Measurements from ENCODE around the gene VSIR. TPM values are rescaled to one million over a fixed set of nuclear protein-coding genes. Genes with fewer than 3 reads are reported as not detected.
A peak's percentile ranks its signal among the peaks of the same experiment; 100 is the strongest.

VSIR gene
- total RNA-seq, 1 donor from 2014 or later, result 83.9 TPM

DNA sequence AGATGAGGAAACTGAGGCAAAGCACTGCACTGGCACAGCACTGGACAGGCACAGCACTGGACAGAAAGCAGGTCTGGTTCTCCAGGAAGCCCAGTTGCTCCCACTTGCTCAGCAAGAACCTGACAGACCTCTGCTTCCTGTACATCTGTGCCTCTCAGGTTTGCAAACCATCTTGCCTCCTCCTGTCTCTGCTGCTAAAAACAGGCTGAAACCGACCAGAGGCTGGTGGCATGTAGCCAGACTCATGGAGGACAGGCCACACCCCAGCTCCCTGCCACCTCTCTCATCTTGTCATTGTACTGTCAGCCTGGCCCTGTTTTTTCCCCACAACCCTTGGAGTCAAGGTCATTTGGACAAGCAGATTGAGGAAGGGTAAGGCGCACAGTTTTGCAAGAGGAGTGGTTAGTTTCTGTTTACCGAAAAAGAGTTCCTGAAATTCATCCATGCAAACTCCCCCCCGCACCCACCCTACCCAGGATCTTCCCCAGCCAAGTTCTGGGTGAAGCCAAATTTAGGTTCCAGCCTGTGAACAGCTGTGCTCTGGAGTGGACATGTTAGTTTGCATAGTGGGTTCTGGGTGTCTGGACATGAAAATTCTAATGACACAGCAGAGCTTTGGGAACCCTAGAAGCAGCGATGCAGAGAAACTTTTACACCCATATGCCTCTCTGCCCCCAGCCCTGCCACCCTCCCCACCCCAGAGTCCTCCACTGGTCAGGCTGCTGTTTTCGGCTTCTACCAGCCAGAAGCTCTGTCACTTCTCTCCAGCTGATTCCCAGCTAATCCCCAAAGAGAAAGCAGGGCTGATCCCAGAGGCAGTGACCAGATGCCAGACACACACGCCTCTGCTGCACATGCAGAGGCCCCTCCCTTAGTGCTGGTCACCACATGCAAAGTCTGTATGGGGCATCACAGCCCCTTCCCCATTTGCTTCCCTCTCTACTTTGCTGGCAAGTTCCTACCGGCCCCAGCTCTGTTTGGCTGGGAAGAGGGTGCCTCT, 45.3 kb downstream of the VSIR start:
- DNase-seq (ENCODE audit: low spot score), result peak; percentile 88

DNA sequence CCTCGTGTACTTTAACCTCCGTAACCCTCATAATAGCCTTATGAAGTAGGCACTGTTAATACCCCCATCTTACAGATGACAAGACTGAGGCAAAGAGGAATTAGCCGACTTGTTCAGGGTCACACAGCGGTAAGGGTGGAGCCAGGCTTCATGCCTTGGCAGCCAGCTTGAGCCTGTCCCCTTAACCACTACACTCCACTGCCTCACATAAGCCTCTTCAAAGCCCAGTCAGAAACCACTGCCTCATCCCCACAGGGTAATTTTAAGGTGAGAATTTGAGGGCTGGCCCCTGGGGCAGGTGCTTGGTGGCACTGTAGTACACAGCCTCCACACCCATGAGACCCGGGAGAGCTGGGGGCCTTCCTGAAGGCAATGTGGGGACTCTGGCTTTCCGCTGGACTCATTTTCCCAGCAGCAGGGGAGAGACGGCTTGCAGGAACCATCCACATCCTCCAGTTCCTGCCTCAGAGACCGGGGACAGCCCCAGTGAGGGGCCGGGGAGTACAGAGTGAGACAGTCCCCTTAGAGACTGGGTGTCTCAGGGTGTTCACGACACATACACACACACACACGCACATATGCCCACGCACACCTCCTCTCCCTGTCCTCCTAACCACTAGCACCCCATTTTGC, 46.1 kb downstream of the VSIR start:
- DNase-seq (ENCODE audit: low spot score), result no peak

DNA sequence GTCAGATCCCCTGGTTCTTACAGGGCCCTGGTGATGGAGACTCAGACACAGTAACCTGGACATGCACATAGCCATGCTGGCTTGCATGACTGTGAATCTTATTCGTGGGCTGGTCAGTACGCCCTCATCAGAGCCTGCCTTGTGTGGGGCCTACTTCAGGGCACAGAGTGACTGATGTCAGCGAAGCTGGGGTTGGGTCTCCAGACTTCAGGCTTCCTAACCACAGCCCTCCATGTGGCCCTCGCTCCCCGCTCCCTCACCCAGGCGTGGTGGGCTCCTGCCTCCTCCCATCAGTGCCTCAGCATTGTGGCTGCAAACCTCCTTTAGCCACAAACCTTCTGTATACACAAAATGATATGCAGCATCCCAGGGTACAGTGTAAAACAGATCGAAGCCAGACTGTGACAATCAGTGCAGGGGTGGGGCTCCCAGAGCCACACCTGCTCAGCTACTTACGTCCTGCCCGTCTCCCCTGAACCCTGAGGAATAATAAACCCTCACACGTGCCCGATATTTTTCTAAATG, 46.7 kb downstream of the VSIR start:
- DNase-seq (ENCODE audit: low spot score), result no peak

DNA sequence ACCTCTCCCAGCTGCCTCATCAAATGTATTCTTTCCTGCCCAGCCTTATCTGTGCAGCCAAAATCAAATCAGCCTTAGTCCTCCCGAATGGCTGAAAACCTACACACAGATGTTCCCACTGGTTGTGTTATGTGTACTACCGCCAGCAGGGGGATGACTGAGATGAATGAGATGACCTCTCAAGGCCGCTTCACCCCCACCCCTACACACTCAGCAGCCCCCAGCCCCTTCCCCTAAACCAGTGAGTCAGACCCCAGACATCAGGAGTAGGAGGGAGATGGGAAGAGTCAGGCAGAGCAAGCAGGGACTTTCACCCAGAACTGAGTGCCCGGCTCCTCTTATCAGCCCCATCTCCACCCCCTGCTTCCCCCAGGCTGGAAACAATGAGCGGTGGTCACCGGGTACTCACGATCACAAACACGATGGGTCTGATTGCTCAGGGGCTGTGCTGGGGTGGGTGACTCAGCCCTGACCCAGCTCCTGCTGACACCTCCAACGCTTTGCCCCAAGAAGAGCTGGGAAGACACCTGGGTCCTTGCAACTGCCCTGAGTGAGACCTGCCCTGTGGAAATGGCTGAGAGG, 47.2 kb downstream of the VSIR start:
- no peak for DNase-seq (ENCODE audit: low spot score)

DNA sequence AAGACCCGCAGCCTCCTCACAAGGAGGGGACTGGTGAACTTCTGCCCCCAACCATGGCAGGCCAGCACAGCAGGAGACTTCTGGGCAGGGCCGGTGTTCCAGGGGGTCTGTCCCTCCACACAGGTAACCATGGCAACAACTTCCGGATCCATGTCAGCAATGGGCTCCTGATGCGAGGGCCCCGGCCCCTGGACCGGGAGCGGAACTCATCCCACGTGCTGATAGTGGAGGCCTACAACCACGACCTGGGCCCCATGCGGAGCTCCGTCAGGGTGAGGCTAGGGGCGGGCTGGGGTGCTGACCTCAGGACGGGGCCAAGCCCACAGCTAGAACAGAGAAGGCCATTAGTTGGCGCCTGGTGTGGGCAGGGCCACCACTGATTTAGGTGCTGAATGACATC, 48.1 kb downstream of the VSIR start:
- DNase-seq (ENCODE audit: low spot score), result no peak

DNA sequence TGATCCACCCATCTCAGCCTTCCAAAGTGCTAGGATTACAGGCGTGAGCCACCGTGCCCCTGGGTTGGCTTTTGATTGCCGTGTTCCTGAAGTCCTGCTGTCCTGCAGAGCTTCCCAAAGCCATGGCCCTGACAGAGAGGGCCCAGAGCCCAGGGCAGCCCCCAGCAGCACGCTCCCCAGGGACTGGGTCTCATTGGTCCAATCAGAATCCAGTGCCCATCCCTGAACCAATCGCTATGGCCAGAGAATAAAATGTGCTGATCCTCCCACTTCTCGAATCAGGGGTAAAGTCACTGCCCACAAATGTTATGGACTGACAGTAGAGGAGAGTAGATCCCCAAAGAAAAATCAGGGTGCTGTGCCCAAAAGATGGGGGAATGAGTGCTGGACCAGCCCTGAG, 48.8 kb downstream of the VSIR start:
- DNase-seq (ENCODE audit: low spot score), result no peak

DNA sequence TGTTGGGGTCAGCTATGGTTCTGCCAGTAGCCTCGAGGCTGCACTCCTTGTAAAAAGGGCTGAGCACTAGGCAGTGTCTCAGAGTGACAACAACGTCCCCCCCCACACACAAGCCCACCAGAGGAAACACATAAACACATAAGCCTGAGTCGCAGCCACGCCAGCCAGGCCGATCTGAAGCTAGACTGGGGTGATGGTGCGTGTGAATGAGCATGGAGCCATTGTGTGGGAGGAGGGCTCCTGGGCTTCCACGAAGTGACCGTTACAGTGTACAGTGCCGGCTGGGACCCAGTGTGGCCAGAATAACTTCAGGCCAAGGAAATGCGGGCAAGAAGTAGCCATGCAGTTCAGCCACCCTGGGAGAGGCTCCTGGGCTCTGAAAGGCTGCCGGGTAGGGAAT, 50.0 kb downstream of the VSIR start:
- no peak for DNase-seq (ENCODE audit: low spot score)

DNA sequence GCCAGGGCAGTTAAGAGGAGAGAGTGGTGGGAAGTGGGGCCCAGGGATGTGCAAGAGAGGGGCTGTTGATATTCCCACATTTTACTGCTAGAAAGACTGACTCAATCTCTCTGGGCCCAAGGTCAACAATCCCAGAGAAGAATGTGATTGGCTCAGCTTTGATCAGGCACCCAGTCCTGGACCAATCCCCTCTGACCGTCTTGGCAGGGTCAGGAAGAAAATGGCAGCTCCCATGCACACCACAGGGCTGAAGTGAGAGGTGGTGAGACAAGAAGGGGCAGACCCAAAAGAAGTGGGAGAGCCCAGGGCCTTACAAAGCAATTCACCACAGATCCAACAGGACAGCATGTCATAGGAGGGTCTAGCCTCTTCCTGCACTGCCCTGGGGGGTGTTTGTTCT, 50.5 kb downstream of the VSIR start:
- DNase-seq (ENCODE audit: low spot score), result no peak

DNA sequence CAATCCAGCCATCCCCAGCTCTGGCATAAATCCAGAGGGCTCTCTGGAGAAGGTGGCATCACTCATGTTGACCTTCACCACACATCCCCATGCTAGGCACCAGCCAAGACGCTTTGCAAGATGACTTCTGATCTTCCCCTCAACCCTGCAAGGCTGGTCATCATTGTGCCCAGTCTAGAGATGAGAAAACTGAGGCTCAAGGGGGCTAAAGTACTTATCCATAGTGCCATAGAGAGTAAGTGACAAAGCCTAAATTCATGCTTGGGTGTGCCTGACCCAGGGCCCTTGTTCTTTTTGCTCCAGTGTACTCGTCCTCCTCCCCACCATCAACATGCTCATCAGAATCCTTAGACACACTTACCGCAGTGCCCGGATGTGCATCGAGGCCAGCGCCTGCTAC, 52.0 kb downstream of the VSIR start:
- no peak for DNase-seq (ENCODE audit: low spot score)

DNA sequence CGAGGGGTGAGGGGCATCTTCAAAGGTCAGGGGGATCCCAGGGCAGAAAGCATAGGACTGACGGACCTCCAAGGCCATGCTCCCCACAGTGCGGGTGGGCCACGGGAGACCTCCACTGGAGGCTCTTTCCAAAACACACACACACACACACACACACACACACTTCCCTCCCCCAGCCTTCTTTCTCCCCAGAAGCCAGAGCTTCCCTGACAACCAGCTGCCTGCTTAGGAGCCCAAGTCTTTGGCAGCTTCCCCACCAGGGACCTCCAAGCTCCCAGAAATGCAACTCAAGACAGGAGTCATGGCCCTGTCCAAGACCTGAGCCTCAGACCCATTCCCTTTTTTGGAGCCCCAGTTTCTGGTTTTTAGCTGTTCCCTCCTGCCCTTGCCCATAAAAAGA, 53.0 kb downstream of the VSIR start:
- no peak for DNase-seq (ENCODE audit: low spot score)

DNA sequence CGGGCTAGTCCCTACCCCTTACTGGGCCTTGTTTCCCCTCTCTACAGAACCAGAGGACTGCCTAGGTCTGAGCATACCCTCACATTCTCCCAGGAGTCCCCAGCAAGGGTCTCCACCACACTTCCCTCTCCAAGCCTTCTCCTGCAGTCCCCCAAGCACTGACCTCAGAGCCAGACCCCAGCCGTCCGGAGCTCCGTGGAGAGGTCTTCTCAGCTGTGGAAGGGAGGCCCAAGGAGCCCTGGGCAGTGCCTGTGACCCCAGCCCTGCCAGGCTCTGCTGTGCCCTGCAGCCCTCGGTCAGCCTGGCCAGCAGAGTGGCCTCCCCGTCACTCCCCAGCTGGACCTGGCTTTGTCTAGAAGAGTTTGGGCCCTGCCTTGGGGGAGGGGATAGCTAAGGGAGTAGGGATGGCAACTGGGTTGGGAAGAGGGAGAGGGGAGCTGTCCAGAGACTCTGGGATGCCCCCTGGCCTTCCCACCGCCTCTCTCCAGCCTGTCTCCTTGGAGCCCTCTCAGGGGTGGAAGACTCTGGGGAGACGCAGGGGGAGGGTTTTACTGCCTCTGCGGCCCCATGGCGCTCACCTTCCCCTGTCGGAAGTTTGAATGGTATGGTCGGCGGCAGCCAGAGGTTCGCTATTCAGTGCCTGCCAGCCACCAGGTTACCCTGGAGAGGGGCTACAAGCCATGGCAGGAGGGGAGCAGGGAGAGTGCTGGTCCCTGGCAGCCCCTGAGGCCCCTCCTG, 53.7 kb downstream of the VSIR start, which contains the start of gene C10orf105:
TSS of gene C10orf105 (minus strand) at position 315 of the 738 bp plus-strand sequence. CDS start 3,441 bp downstream, outside the sequence.
- no peak for DNase-seq (ENCODE audit: low spot score)

DNA sequence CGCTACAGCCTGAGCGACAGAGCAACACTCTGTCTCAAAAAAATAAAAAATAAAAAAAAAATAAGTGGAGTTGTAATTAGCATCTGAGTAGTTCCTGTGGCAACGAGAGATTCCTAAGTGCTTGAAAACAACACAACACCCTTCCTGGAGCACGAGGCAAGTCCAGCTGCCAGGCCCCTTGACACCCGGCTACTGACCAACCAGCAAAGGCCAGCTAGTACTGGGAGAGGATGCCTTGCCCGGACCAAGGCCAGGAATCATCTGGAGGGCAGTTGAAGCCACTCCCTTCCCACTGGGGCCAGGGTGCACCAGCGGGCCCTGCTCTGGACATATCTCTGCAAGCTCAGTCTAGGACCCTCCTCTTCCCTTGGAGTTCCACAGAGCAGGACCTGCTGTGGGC, 54.3 kb downstream of the VSIR start:
- no peak for DNase-seq (ENCODE audit: low spot score)

DNA sequence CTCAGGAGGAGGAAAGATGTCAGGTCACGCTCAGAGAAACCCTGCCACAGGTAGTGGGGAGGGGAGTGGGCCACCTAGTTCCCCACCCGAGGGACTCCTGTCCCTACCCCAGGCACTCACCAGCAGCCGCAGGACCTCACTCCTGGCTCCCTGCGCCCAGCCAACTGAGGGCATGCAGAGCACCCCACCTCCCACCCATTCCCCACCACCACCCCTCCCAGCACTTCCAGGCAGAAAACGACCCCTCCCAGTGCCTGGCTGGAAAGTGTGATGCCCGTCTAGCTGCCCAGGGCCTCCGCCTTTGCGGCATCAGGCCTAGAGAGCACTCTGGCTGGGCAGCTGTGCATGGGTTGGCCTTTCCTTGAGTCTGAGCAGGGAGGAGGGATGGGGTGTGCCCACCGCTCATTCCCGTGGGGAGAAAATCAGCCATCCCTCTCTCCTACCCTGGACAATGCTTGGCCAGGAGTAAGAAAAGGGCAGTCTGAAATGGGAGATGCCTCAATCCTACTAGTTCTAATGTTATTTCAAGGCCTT, 55.1 kb downstream of the VSIR start:
- no peak for DNase-seq (ENCODE audit: low spot score)

DNA sequence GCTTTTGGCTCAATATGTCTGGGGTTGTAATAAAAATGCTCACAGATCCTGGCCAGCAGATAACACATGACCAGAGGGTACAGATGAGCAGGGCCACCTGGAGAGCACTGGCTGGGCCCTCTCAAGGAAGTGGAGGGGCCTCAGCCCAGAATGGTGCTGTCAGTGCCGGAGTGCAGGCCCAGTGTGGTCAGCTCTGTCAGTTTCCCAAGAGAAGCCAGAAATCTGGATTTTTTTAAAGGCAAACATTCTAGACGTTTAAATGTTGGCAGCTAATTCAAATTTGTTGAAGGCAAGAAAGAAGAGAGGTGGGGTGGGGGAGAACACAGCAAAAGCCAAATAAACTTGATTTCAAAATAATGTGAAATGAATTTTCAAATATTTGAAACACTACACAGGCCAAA, 55.8 kb downstream of the VSIR start:
- DNase-seq (ENCODE audit: low spot score), result no peak

DNA sequence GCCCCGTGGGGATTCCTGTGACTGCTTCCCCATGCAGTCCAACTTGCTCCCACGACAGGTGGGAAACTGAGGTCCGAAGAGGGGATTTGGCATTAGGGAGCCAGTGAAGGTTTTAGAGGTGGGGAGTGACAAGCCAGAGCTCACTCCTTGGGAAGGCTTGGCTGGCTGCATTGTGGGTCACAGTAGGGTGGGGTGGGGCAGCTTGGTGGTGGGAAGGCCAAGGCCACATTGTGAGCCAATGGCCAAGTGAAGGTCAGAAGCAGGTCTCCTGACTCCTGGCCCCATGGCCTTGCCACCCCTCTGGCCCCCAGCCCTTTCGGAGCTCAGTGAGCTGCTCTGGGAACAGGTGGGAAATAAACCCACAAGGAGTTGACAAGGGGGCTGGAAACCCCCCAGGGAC, 56.3 kb downstream of the VSIR start:
- no peak for DNase-seq (ENCODE audit: low spot score)

DNA sequence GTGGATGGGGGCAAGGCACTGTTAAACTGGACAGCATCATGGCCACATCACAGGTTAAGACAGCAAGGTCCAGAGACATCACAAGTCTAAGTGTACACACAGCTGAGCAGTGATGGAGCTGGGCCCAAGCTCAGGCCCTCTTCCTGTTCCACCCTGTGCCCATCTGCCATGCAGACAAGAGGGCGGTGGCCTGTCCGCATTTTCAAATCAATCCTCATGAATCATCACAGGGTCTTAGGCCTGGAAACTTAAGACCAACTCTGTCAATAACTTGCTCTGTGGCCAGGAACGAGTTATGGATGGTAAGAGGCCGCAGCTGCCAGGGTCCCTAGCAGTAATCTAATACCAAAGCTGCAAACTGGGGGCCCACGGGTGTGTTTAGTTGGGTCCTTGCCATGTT, 56.9 kb downstream of the VSIR start:
- no peak for DNase-seq (ENCODE audit: low spot score)

DNA sequence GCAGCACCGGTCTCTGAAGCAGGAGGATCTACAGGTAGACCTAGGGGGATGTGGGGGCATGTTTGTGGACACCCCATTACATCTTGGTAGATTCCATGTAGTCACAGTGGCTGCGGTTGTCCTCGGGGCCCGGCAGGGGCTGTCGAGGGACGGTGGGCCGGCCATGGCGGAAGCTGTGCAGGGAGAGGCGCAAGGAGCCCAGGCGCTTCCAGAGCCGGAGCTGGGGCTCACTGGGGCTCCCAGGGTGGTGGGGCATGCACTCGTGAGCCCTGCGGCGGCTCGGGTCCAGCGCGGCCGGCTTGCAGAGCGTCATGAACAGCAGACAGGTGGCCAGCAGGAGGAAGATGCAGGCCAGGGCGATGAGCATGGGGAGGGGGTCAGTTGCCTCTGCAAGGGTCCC, 57.5 kb downstream of the VSIR start:
- no peak for DNase-seq (ENCODE audit: low spot score)

DNA sequence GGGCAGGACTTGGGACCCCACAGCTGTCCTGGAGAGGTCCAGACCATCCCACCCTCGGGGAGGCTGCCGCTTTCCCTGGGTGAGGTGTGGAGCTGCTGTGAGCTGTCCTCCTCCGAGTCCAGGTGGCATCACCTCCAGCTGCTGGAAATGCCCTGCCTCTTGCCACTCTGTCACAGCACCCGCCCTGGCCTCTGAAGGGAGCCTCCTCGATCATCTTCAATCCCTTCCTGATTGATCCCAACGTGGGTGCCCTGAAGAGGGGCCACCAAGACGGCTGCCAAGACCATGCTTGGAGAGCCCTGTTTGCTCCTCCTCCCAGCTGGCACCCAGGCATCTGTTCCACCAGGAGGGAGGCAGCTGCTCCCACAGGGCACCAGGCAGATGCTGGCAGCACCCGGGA, 58.3 kb downstream of the VSIR start:
- no peak for DNase-seq (ENCODE audit: low spot score)

DNA sequence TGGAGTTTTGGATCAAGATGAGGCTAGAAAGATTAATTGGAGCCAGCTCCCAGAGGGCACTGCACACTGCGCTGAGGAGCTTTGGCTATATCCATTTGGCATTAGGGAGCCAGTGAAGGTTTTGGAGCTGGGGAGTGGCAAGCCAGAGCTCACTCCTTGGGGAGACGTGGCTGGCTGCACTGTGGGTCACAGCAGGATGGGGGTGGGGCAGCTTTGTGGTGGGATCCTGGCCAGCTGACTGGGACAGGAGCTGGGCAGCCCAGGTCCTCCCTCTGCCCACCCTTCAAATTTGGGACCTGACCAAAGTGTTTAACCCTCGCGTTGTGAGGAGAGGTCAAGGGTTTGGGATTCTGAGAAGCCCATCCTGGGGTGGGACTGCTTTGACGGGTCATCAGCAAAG, 58.7 kb downstream of the VSIR start:
- no peak for DNase-seq (ENCODE audit: low spot score)

DNA sequence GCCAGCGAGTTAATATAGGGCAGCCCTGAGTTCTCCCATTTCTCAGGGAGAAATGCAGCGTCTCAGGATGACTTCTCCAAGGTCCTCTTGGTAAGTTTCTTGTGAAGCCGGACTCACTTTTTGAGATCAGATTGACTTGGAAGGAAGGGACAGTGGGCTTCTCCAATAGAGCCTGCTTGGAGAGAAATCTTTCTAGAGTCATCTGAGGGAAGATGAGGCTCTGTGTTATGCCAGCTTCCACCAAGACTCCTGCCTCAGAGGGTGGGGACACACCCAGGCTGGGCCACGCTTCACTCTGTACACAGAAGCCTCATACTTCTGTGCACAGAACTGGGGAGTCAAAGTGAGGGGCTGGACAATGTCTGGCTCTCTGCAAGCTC, 59.3 kb downstream of the VSIR start:
- DNase-seq (ENCODE audit: low spot score), result no peak

Data from mucosa of gallbladder (tissue), 1 donor.